T-helper 2 cell treated with Interferon-gamma antibody and Interleukin-4, amounts not matched to agents 5 μg/mL and 100 μg/mL, for 36 hours (primary cell): ENCODE data around the gene CAPN8.

Source experiments
- DNase-seq: peaks from one replicate; pipeline ENCODE4 v3.0.0; 2021; ENCODE audit warnings: low spot score
- H3K27ac Mint-ChIP-seq: one replicate; pipeline ENCODE4 v1.8.0; 2021; ENCODE audit warnings: mild to moderate bottlenecking, mixed read lengths
- H3K27me3 Mint-ChIP-seq: one replicate; pipeline ENCODE4 v1.8.0; 2021; ENCODE audit warnings: low read depth, mixed read lengths
- H3K36me3 Mint-ChIP-seq: one replicate; pipeline ENCODE4 v1.8.0; 2021; ENCODE audit warnings: low read depth, mixed read lengths
- H3K4me1 Mint-ChIP-seq: one replicate; pipeline ENCODE4 v1.8.0; 2021; ENCODE audit warnings: low read depth, mixed read lengths
- H3K4me3 Mint-ChIP-seq: one replicate; pipeline ENCODE4 v1.8.0; 2022; ENCODE audit warnings: mild to moderate bottlenecking, moderate library complexity, mixed read lengths
- H3K9me3 Mint-ChIP-seq: one replicate; pipeline ENCODE4 v1.8.0; 2021; ENCODE audit warnings: mixed read lengths

Gene CAPN8

GRCh38 chr1:223503348-223503747 lies 162.2 kb downstream of the CAPN8 start:
- Mint-ChIP-seq H3K4me3 (no peak overlapping the region), H3K27me3 (no peaks in the 10 kb centered on the region), H3K27ac (no peak overlapping the region), H3K36me3 (no peaks in the 10 kb centered on the region), H3K4me1 (no peaks in the 10 kb centered on the region), H3K9me3 (no peaks in the 10 kb centered on the region)
- DNase-seq: no peak

- Mint-ChIP-seq H3K4me1 (no peaks in the 10 kb centered on the region), H3K36me3 (no peaks in the 10 kb centered on the region), H3K27me3 (no peaks in the 10 kb centered on the region)
Measured at GRCh38 chr1:223500560-223501425, 164.7 kb downstream of the CAPN8 start.

GRCh38 chr1:223496883-223497282 lies 168.6 kb downstream of the CAPN8 start:
- H3K4me3 Mint-ChIP-seq: no peak overlapping the region
- no peaks in the 10 kb centered on the region for H3K36me3 Mint-ChIP-seq
- H3K27ac Mint-ChIP-seq: no peak overlapping the region
- no peaks in the 10 kb centered on the region for H3K4me1 Mint-ChIP-seq
- H3K9me3 Mint-ChIP-seq: no peaks in the 10 kb centered on the region
- no peak for DNase-seq
- no peaks in the 10 kb centered on the region for H3K27me3 Mint-ChIP-seq

More at GRCh38 chr1:223500560-223501425, 164.7 kb downstream of the CAPN8 start:
- H3K9me3 Mint-ChIP-seq: no peaks in the 10 kb centered on the region
- DNase-seq: no peak
- no peak overlapping the region for H3K4me3 Mint-ChIP-seq
- H3K27ac Mint-ChIP-seq: no peak overlapping the region

- DNase-seq: no peak
- Mint-ChIP-seq H3K27me3 (no peaks in the 10 kb centered on the region), H3K27ac (no peak overlapping the region), H3K36me3 (no peaks in the 10 kb centered on the region), H3K9me3 (no peaks in the 10 kb centered on the region), H3K4me3 (no peak overlapping the region), H3K4me1 (no peaks in the 10 kb centered on the region)
Measured at GRCh38 chr1:223494926-223495645, 170.4 kb downstream of the CAPN8 start.

- Mint-ChIP-seq H3K27me3 (no peaks in the 10 kb centered on the region), H3K9me3 (no peaks in the 10 kb centered on the region), H3K27ac (no peak overlapping the region), H3K4me1 (no peaks in the 10 kb centered on the region), H3K4me3 (no peak overlapping the region), H3K36me3 (no peaks in the 10 kb centered on the region)
- DNase-seq: no peak
Measured at GRCh38 chr1:223492044-223492443, 173.5 kb downstream of the CAPN8 start.
